NCI-H1092 treated with DMSO at 0.1 percent for 48 hours (cell line): Measurements from ENCODE around the gene LMNTD2.
"Not testable (repeated sequence)": the region's sequence is repeated elsewhere in the genome, so short reads cannot be mapped to it uniquely, and the experiment has no call there.

ENCODE experiments used
- DNase-seq: peaks from one replicate; lab custom pipeline; 2025; lab: John Stamatoyannopoulos, UW

The LMNTD2 gene

GRCh38 chr11:532986-533585 lies 27.5 kb downstream of the LMNTD2 start:
- DNase-seq, result no peak

- DNase-seq, result no peak
Observed at GRCh38 chr11:532527-532985, 28.0 kb downstream of the LMNTD2 start.

GRCh38 chr11:531919-532526 lies 28.5 kb downstream of the LMNTD2 start:
- DNase-seq, result no peak

- DNase-seq, result no peak
Observed at GRCh38 chr11:530960-531831, 29.3 kb downstream of the LMNTD2 start.

GRCh38 chr11:529728-530411 lies 30.7 kb downstream of the LMNTD2 start:
- no peak for DNase-seq

- DNase-seq, result no peak
Observed at GRCh38 chr11:528815-529727, 31.5 kb downstream of the LMNTD2 start.

GRCh38 chr11:528166-528814 lies 32.2 kb downstream of the LMNTD2 start:
- DNase-seq, result no peak

GRCh38 chr11:526192-526591 lies 34.3 kb downstream of the LMNTD2 start:
- DNase-seq, result no peak

GRCh38 chr11:521177-521688 lies 39.3 kb downstream of the LMNTD2 start:
- no peak for DNase-seq

GRCh38 chr11:520428-521176 lies 39.9 kb downstream of the LMNTD2 start:
- DNase-seq, result no peak

- no peak for DNase-seq
Observed at GRCh38 chr11:518463-519202, 41.9 kb downstream of the LMNTD2 start.

- DNase-seq, result not testable (repeated sequence)
Observed at GRCh38 chr11:516918-517685, 43.4 kb downstream of the LMNTD2 start.

GRCh38 chr11:516400-516799 lies 44.1 kb downstream of the LMNTD2 start:
- no peak for DNase-seq

- no peak for DNase-seq
Observed at GRCh38 chr11:515131-515530, 45.4 kb downstream of the LMNTD2 start.

- DNase-seq, result no peak
Observed at GRCh38 chr11:514606-515005, 45.9 kb downstream of the LMNTD2 start.

GRCh38 chr11:512761-513595 lies 47.6 kb downstream of the LMNTD2 start:
- DNase-seq, result no peak

GRCh38 chr11:508956-509355 lies 51.6 kb downstream of the LMNTD2 start:
- DNase-seq, result no peak
